ENCODE data around the gene SUFU. TPM values are rescaled to one million over a fixed set of nuclear protein-coding genes. Genes with fewer than 3 reads are reported as not detected.

Gene SUFU
- total RNA-seq, 1 experiment from 2014 or later: 6.3 TPM

DNA sequence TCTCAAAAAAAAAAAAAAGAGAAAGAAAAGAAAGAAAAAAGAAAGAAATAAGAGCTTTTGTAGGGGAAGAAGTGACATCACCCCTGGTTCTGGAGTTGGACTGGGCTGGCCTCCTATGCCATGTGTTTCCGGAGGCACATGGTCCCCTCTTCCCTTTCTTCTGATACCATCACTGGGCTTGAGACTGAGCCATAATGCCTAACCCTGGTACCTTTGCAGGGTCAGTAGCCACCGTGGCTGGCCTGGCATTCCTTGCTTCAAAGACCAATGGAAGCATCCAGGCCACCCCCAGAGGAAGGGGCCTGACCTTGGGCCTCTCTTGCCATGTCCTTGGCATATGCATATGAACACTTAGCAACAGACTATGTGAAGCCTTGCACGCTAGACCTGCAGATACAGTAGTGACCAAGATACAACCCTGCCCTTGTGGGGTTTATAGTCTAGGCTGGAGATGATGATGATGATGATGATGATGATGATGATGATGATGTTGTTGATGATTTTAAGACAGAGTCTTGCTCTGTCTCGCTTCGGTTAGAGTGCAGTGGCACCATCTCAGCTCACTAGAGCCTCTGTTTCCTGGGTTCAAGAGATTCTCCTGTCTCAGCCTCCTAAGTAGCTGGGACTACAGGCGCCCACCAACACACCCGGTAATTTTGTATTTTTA is 31.8 kb downstream of the SUFU start:
- BruUV-seq (replicated peaks): no TSS peak
- TF ChIP-seq, protein P1, sequence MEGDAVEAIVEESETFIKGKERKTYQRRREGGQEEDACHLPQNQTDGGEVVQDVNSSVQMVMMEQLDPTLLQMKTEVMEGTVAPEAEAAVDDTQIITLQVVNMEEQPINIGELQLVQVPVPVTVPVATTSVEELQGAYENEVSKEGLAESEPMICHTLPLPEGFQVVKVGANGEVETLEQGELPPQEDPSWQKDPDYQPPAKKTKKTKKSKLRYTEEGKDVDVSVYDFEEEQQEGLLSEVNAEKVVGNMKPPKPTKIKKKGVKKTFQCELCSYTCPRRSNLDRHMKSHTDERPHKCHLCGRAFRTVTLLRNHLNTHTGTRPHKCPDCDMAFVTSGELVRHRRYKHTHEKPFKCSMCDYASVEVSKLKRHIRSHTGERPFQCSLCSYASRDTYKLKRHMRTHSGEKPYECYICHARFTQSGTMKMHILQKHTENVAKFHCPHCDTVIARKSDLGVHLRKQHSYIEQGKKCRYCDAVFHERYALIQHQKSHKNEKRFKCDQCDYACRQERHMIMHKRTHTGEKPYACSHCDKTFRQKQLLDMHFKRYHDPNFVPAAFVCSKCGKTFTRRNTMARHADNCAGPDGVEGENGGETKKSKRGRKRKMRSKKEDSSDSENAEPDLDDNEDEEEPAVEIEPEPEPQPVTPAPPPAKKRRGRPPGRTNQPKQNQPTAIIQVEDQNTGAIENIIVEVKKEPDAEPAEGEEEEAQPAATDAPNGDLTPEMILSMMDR (IDR thresholded peaks at IDR 0.05; ENCODE audit: unreplicated experiment): no peak
- Mint-ChIP-seq H3K4me3 (ENCODE audit: unreplicated experiment) (no peak overlapping the region), H3K27ac (ENCODE audit: low read depth, unreplicated experiment) (no peak overlapping the region), H3K9me3 (ENCODE audit: unreplicated experiment) (no peaks in the 10 kb centered on the region), H3K36me3 (ENCODE audit: insufficient read depth, unreplicated experiment) (no peaks in the 10 kb centered on the region), H3K27me3 (ENCODE audit: insufficient read depth, unreplicated experiment) (no peaks in the 10 kb centered on the region), H3K4me1 (ENCODE audit: insufficient read depth, unreplicated experiment) (no peaks in the 10 kb centered on the region)
- DNase-seq (ENCODE audit: unreplicated experiment): no peak
- ChIA-PET CTCF (no interaction called here), POLR2A (no interaction called here)
- intact Hi-C loops (cut with micrococcal nuclease): no loop called here

DNA sequence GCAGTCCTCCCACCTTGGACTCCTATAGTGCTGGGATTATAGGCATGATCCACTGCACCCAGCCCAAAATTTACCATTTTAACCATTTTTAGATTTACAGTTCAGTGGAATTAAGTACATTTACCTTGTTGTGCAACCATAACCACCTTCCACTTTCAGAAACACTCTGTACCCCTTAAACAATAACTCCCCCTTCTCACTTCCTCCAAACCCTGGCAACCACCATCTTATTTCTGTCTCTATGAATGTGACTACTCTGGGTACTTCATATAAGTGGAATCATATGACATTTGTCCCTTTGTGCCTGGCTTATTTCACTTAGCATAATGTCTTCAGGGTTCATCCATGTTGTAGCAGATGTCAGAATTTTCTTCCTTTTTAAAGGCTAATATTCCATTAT is 33.6 kb downstream of the SUFU start:
- Mint-ChIP-seq H3K36me3 (ENCODE audit: insufficient read depth, unreplicated experiment) (no peaks in the 10 kb centered on the region), H3K9me3 (ENCODE audit: unreplicated experiment) (no peaks in the 10 kb centered on the region), H3K27me3 (ENCODE audit: insufficient read depth, unreplicated experiment) (no peaks in the 10 kb centered on the region), H3K27ac (ENCODE audit: low read depth, unreplicated experiment) (no peak overlapping the region), H3K4me3 (ENCODE audit: unreplicated experiment) (no peak overlapping the region), H3K4me1 (ENCODE audit: insufficient read depth, unreplicated experiment) (no peaks in the 10 kb centered on the region)
- no peak for DNase-seq (ENCODE audit: unreplicated experiment)
- POLR2A ChIA-PET: no interaction called here
- CTCF ChIA-PET: interaction anchor here (1.6 kb wide), 1 partner anchor 33 kb away, joined by 3 read pairs; the partner anchor contains the start of gene SUFU
- BruUV-seq (replicated peaks): no TSS peak
- TF ChIP-seq, protein P1 (IDR thresholded peaks at IDR 0.05; ENCODE audit: unreplicated experiment): no peak
- intact Hi-C loops (cut with micrococcal nuclease): no loop called here

DNA sequence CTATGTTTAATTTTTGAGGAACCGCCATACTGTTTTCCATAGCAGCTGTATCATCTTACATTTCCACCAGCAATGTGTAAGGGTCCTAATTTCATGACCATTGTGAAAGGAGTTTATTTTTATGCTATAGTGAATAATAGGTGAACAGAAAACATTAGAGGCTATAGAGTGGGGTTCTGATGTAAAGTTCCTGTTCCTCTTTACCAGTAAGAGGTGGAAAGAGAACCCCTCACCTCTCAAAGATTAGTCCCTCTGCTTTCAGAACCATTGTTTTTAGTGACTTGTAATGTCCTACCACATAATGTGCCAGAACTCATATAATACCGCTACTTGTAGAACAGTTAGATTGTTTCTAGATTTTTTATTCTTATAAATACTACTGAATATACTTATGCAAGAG is 34.2 kb downstream of the SUFU start:
- Mint-ChIP-seq H3K4me1 (ENCODE audit: insufficient read depth, unreplicated experiment) (peaks cover 5% of the 10 kb centered on the region), H3K27ac (ENCODE audit: low read depth, unreplicated experiment) (no peak overlapping the region), H3K36me3 (ENCODE audit: insufficient read depth, unreplicated experiment) (no peaks in the 10 kb centered on the region), H3K4me3 (ENCODE audit: unreplicated experiment) (no peak overlapping the region), H3K27me3 (ENCODE audit: insufficient read depth, unreplicated experiment) (no peaks in the 10 kb centered on the region), H3K9me3 (ENCODE audit: unreplicated experiment) (no peaks in the 10 kb centered on the region)
- no peak for DNase-seq (ENCODE audit: unreplicated experiment)
- TF ChIP-seq, protein P1 (IDR thresholded peaks at IDR 0.05; ENCODE audit: unreplicated experiment): no peak
- POLR2A ChIA-PET: no interaction called here
- BruUV-seq (replicated peaks): no TSS peak
- intact Hi-C loops (cut with micrococcal nuclease): no loop called here
- CTCF ChIA-PET: interaction anchor here (0.8 to 1.6 kb wide), 2 partner anchors 25 to 34 kb away, joined by 3 read pairs; partner anchors contain the start of gene SUFU

DNA sequence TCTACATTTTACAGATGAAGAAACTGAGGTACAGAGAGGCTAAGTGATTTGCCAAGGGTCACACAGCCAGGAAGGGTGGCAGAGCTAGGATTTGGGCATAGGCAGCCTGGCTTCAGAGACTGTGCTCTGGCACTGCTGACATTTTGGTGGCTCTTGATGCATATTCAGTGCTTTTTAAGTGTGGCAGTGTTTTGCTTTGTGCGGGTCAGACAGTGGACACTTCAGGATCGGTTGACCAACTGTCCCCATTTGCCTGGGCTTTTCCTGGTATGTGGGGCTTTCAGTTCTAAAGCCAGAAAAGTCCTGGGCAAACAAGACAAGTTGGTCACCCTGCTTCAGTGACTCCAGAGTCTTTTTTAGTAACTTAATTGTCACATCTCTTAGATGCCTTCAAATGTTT is 35.0 kb downstream of the SUFU start:
- no peaks in the 10 kb centered on the region for H3K36me3 Mint-ChIP-seq (ENCODE audit: insufficient read depth, unreplicated experiment)
- intact Hi-C loops (cut with micrococcal nuclease): no loop called here
- CTCF ChIA-PET: interaction anchor here (1.6 kb wide), 1 partner anchor 35 kb away, joined by 3 read pairs; the partner anchor contains the start of gene SUFU
- H3K4me1 Mint-ChIP-seq (ENCODE audit: insufficient read depth, unreplicated experiment): peaks cover 7% of the 10 kb centered on the region
- DNase-seq (ENCODE audit: unreplicated experiment): no peak
- POLR2A ChIA-PET: no interaction called here
- no TSS peak for BruUV-seq (replicated peaks)
- H3K4me3 Mint-ChIP-seq (ENCODE audit: unreplicated experiment): no peak overlapping the region
- H3K27me3 Mint-ChIP-seq (ENCODE audit: insufficient read depth, unreplicated experiment): no peaks in the 10 kb centered on the region
- TF ChIP-seq, protein P1 (IDR thresholded peaks at IDR 0.05; ENCODE audit: unreplicated experiment): no peak
- no peak overlapping the region for H3K27ac Mint-ChIP-seq (ENCODE audit: low read depth, unreplicated experiment)
- H3K9me3 Mint-ChIP-seq (ENCODE audit: unreplicated experiment): no peaks in the 10 kb centered on the region
